ENCODE data around the gene RIPOR3. TPM values are rescaled to one million over a fixed set of nuclear protein-coding genes. Genes with fewer than 3 reads are reported as not detected.
"Not testable (repeated sequence)": the region's sequence is repeated elsewhere in the genome, so short reads cannot be mapped to it uniquely, and the experiment has no call there.

RIPOR3 gene
- total and polyA plus RNA-seq, 9 donors, result 3.8 to 9.7 (median 5.8) TPM

GRCh38 chr20:50645253-50646068, 45.9 kb downstream of the RIPOR3 start:
- Histone ChIP-seq H3K27ac (ENCODE audit: low read length) (no peak overlapping the region), H3K4me1 (ENCODE audit: control insufficient read depth, insufficient read depth, low read length) (peaks cover 5% of the 10 kb centered on the region), H3K27me3 (ENCODE audit: control insufficient read depth, insufficient read depth, low read length) (no peaks in the 10 kb centered on the region), H3K9me3 (replicated peaks; ENCODE audit: control insufficient read depth, low read depth, low read length) (no peaks in the 10 kb centered on the region), H3K4me3 (ENCODE audit: low read length) (no peak overlapping the region), H3K36me3 (ENCODE audit: control insufficient read depth, insufficient read depth, low read length) (no peaks in the 10 kb centered on the region)
- no peak for DNase-seq
- 65% methylated on average over 9 of the region's 23 CpGs for WGBS (ENCODE audit: insufficient coverage)

GRCh38 chr20:50642288-50642803, 49.0 kb downstream of the RIPOR3 start:
- H3K9me3 ChIP-seq (replicated peaks; ENCODE audit: control insufficient read depth, low read depth, low read length), result no peaks in the 10 kb centered on the region
- no peak for DNase-seq
- H3K27ac ChIP-seq (ENCODE audit: low read length), result no peak overlapping the region
- H3K4me1 ChIP-seq (ENCODE audit: control insufficient read depth, insufficient read depth, low read length), result peaks cover 10% of the 10 kb centered on the region
- no peak overlapping the region for H3K4me3 ChIP-seq (ENCODE audit: low read length)
- H3K27me3 ChIP-seq (ENCODE audit: control insufficient read depth, insufficient read depth, low read length), result no peaks in the 10 kb centered on the region
- H3K36me3 ChIP-seq (ENCODE audit: control insufficient read depth, insufficient read depth, low read length), result no peaks in the 10 kb centered on the region
- WGBS (ENCODE audit: insufficient coverage), result 80% methylated on average over 1 of the region's 4 CpGs

- not testable (repeated sequence) for H3K27me3 ChIP-seq (ENCODE audit: control insufficient read depth, insufficient read depth, low read length); H3K9me3 ChIP-seq (replicated peaks; ENCODE audit: control insufficient read depth, low read depth, low read length); H3K27ac ChIP-seq (ENCODE audit: low read length); H3K4me3 ChIP-seq (ENCODE audit: low read length); H3K36me3 ChIP-seq (ENCODE audit: control insufficient read depth, insufficient read depth, low read length); DNase-seq
- H3K4me1 ChIP-seq (ENCODE audit: control insufficient read depth, insufficient read depth, low read length), result peaks cover 15% of the 10 kb centered on the region
- 64% methylated on average over 3 of the region's 11 CpGs for WGBS (ENCODE audit: insufficient coverage)
These were observed 49.6 kb downstream of the RIPOR3 start for GRCh38 chr20:50641625-50642287.

GRCh38 chr20:50639971-50640711, 51.2 kb downstream of the RIPOR3 start:
- not testable (repeated sequence) for H3K27ac ChIP-seq (ENCODE audit: low read length); H3K27me3 ChIP-seq (ENCODE audit: control insufficient read depth, insufficient read depth, low read length); H3K9me3 ChIP-seq (replicated peaks; ENCODE audit: control insufficient read depth, low read depth, low read length); H3K36me3 ChIP-seq (ENCODE audit: control insufficient read depth, insufficient read depth, low read length); DNase-seq; H3K4me3 ChIP-seq (ENCODE audit: low read length)
- peaks cover 22% of the 10 kb centered on the region for H3K4me1 ChIP-seq (ENCODE audit: control insufficient read depth, insufficient read depth, low read length)
- WGBS (ENCODE audit: insufficient coverage), result 44% methylated on average over 4 of the region's 20 CpGs

GRCh38 chr20:50638015-50638847, 53.1 kb downstream of the RIPOR3 start:
- H3K27me3 ChIP-seq (ENCODE audit: control insufficient read depth, insufficient read depth, low read length); H3K4me3 ChIP-seq (ENCODE audit: low read length); H3K9me3 ChIP-seq (replicated peaks; ENCODE audit: control insufficient read depth, low read depth, low read length); H3K36me3 ChIP-seq (ENCODE audit: control insufficient read depth, insufficient read depth, low read length); DNase-seq; H3K27ac ChIP-seq (ENCODE audit: low read length): not testable (repeated sequence)
- WGBS (ENCODE audit: insufficient coverage), result 69% methylated on average over 8 of the region's 15 CpGs
- peaks cover 22% of the 10 kb centered on the region for H3K4me1 ChIP-seq (ENCODE audit: control insufficient read depth, insufficient read depth, low read length)

GRCh38 chr20:50636601-50637540, 54.5 kb downstream of the RIPOR3 start:
- no peak overlapping the region for H3K4me3 ChIP-seq (ENCODE audit: low read length)
- no peaks in the 10 kb centered on the region for H3K36me3 ChIP-seq (ENCODE audit: control insufficient read depth, insufficient read depth, low read length)
- peaks cover 2% of the 10 kb centered on the region for H3K27me3 ChIP-seq (ENCODE audit: control insufficient read depth, insufficient read depth, low read length)
- 63% methylated on average over 16 of the region's 22 CpGs for WGBS (ENCODE audit: insufficient coverage)
- H3K4me1 ChIP-seq (ENCODE audit: control insufficient read depth, insufficient read depth, low read length), result peaks cover 22% of the 10 kb centered on the region
- no peaks in the 10 kb centered on the region for H3K9me3 ChIP-seq (replicated peaks; ENCODE audit: control insufficient read depth, low read depth, low read length)
- H3K27ac ChIP-seq (ENCODE audit: low read length), result no peak overlapping the region
- DNase-seq, result no peak

GRCh38 chr20:50635676-50636600, 55.4 kb downstream of the RIPOR3 start:
- WGBS (ENCODE audit: insufficient coverage), result 28% methylated on average over 15 of the region's 21 CpGs
- Histone ChIP-seq H3K4me3 (ENCODE audit: low read length) (no peak overlapping the region), H3K27ac (ENCODE audit: low read length) (no peak overlapping the region), H3K36me3 (ENCODE audit: control insufficient read depth, insufficient read depth, low read length) (no peaks in the 10 kb centered on the region), H3K9me3 (replicated peaks; ENCODE audit: control insufficient read depth, low read depth, low read length) (no peaks in the 10 kb centered on the region), H3K27me3 (ENCODE audit: control insufficient read depth, insufficient read depth, low read length) (peaks cover 2% of the 10 kb centered on the region), H3K4me1 (ENCODE audit: control insufficient read depth, insufficient read depth, low read length) (peaks cover 22% of the 10 kb centered on the region)
- DNase-seq, result peak; percentile 89

GRCh38 chr20:50635014-50635557, 56.3 kb downstream of the RIPOR3 start:
- H3K4me1 ChIP-seq (ENCODE audit: control insufficient read depth, insufficient read depth, low read length), result peaks cover 22% of the 10 kb centered on the region
- DNase-seq, result no peak
- H3K36me3 ChIP-seq (ENCODE audit: control insufficient read depth, insufficient read depth, low read length), result no peaks in the 10 kb centered on the region
- no peaks in the 10 kb centered on the region for H3K9me3 ChIP-seq (replicated peaks; ENCODE audit: control insufficient read depth, low read depth, low read length)
- peaks cover 2% of the 10 kb centered on the region for H3K27me3 ChIP-seq (ENCODE audit: control insufficient read depth, insufficient read depth, low read length)
- H3K4me3 ChIP-seq (ENCODE audit: low read length), result no peak overlapping the region
- H3K27ac ChIP-seq (ENCODE audit: low read length), result no peak overlapping the region
- WGBS (ENCODE audit: insufficient coverage), result 87% methylated on average over 5 of the region's 10 CpGs

Measured in muscle of leg (tissue), 11 donors.